ENCODE data around the gene ZC3H12D.

Gene ZC3H12D

DNA sequence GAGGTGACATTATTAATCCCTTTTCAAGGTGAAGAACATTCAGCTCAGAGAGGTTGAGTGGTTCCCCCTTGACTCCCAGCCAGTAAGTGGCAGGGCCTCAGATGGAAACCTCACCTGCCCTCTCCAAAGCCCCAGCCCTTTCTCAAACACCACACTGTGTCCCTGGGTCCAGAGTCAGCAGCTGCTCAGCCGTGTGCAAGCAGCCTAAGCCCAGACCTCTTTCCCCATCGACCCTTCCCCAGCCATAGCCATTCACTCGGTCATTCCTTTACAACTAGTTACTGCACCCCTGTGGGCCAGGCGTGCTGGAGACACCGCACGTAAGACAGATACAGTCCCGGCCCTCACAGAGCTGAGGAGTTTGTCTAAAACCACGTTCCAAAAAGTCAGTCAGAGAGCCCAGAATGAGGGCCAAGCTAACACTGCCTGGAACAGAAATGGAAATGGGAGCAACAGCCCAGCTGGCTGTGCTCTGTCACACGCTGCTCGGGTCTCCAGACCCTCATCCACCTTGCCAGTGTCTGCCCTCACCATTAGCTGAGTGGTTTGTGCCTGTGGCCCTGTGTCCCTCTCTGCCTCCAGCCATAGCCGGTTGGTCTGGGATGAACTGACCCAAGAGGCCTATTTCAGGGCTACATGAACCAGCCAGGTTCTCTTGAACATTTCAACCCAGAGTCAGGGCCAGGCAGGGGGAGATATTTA, 29.6 kb downstream of the ZC3H12D start:
- Histone ChIP-seq H3K9me3 (ENCODE audit: insufficient read depth, low read depth, low read length) (no peaks in the 10 kb centered on the region), H3K4me3 (ENCODE audit: low read length) (no peak overlapping the region), H3K27me3 (ENCODE audit: insufficient read depth, low read length) (peaks cover 40% of the 10 kb centered on the region), H3K4me1 (ENCODE audit: insufficient read depth, low read length) (no peaks in the 10 kb centered on the region), H3K27ac (ENCODE audit: low read length) (no peak overlapping the region), H3K36me3 (ENCODE audit: insufficient read depth, low read depth, low read length) (no peaks in the 10 kb centered on the region), H3K9ac (ENCODE audit: low read depth, low read length) (no peak overlapping the region)

DNA sequence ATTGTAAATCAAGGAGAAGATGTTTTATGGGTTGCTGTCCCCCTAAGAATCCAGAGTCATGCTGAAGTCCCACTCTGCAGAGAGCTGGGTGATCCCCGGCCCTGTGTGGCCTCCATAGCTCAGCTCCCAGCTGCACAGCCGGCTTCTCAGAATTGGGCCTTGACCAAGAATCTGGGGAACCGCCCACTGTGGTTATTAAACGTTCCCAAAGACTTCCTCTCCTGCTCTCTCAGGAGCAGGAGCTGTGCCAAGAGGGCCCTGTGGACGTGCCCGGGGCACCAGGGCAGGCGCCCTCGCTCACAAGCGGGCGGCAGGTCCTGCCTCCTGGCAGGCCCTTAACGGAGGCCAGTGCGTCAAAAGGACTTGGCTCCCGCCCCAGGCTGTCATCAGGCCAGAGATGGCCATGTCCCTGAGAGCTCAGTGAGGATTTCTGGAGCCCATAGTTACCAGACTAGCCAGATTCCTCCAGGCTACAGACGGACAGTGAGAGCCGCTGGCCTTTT, 30.4 kb downstream of the ZC3H12D start:
- no peak overlapping the region for H3K9ac ChIP-seq (ENCODE audit: low read depth, low read length)
- no peaks in the 10 kb centered on the region for H3K9me3 ChIP-seq (ENCODE audit: insufficient read depth, low read depth, low read length)
- no peaks in the 10 kb centered on the region for H3K4me1 ChIP-seq (ENCODE audit: insufficient read depth, low read length)
- H3K27me3 ChIP-seq (ENCODE audit: insufficient read depth, low read length), result peaks cover 48% of the 10 kb centered on the region
- no peak overlapping the region for H3K4me3 ChIP-seq (ENCODE audit: low read length)
- H3K27ac ChIP-seq (ENCODE audit: low read length), result no peak overlapping the region
- H3K36me3 ChIP-seq (ENCODE audit: insufficient read depth, low read depth, low read length), result no peaks in the 10 kb centered on the region

DNA sequence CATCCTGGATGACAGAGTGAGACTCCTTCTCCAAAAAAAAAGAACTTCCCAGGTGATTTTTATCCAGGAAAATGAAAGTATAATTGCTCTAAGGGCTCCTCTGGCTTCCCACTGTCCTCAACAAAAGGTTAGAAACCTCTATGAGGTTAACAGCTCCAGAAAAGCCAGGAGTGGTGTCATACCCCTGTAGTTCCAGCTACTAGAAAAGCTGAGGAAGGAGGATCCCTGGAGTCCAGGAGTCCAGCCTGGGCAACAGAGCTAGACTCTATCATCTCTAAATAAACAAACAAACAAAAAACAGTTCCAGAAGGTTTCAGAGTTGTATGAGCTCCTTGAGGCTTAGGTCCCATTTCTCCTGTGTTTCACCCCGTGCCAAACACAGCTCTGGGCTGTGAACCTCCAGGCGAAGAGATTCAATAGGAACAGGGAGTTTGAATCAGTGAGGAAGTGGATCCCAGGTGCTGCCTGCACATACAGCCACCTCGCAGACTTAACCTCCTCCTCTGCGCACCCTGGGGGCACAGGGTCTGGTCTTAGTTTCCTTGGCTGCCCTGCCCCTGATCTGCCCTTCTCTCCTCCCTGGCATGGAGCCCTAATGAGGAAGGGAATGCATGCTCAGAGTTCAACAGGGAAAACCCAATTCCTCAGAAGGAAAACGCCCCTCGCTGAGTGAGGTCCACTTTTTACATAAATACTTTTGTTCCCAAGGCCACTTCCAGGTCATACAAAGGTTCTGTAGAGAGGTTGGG, 31.0 kb downstream of the ZC3H12D start:
- Histone ChIP-seq H3K9ac (ENCODE audit: low read depth, low read length) (no peak overlapping the region), H3K36me3 (ENCODE audit: insufficient read depth, low read depth, low read length) (no peaks in the 10 kb centered on the region), H3K4me3 (ENCODE audit: low read length) (no peak overlapping the region), H3K9me3 (ENCODE audit: insufficient read depth, low read depth, low read length) (no peaks in the 10 kb centered on the region), H3K27me3 (ENCODE audit: insufficient read depth, low read length) (peaks cover 52% of the 10 kb centered on the region), H3K4me1 (ENCODE audit: insufficient read depth, low read length) (no peaks in the 10 kb centered on the region), H3K27ac (ENCODE audit: low read length) (no peak overlapping the region)

DNA sequence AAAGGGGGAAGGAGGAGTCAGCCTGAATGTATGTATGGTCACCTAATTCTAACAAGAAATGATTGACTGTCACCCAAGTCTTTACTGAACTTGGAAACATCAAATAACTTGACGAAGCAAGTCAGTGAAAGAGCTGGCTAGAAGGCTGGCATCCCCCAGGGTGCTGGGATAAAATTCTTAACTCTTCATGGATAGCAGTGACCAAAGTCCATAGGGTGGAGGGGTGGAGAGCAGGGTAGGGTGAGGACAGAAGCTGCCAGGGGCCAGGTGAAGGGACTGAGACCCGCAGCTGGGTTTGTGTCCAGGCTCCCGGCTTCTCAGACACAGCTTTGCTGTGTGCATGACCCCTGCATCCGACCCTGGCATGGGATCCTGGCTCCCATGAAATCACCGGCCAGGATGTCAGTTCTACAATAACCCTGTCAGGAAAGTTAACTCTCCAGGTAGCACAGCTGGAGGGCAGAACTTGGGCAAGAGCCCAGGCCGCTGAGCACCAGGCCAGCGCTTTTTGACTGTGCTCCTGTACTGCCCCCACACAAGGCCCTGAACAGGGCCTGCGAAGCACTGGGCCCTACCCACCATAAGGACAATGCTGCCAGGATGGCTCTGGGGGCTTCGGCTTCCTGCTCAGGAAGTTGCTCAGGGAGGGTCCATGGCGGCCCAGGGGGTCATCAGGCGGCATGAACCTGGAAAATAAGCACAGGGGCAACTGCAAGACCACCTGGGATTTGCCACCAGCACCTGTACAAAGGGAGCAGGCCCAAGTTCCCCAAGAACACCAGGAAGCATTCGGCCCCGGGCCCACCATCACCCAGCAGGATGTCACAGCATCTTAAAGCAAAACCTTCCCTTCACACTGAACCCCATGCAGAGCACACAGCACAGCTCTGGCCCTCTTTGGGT, 32.5 kb downstream of the ZC3H12D start:
- H3K9me3 ChIP-seq (ENCODE audit: insufficient read depth, low read depth, low read length), result no peaks in the 10 kb centered on the region
- no peak overlapping the region for H3K9ac ChIP-seq (ENCODE audit: low read depth, low read length)
- H3K36me3 ChIP-seq (ENCODE audit: insufficient read depth, low read depth, low read length), result no peaks in the 10 kb centered on the region
- peaks cover 55% of the 10 kb centered on the region for H3K27me3 ChIP-seq (ENCODE audit: insufficient read depth, low read length)
- no peak overlapping the region for H3K4me3 ChIP-seq (ENCODE audit: low read length)
- no peaks in the 10 kb centered on the region for H3K4me1 ChIP-seq (ENCODE audit: insufficient read depth, low read length)
- H3K27ac ChIP-seq (ENCODE audit: low read length), result no peak overlapping the region

DNA sequence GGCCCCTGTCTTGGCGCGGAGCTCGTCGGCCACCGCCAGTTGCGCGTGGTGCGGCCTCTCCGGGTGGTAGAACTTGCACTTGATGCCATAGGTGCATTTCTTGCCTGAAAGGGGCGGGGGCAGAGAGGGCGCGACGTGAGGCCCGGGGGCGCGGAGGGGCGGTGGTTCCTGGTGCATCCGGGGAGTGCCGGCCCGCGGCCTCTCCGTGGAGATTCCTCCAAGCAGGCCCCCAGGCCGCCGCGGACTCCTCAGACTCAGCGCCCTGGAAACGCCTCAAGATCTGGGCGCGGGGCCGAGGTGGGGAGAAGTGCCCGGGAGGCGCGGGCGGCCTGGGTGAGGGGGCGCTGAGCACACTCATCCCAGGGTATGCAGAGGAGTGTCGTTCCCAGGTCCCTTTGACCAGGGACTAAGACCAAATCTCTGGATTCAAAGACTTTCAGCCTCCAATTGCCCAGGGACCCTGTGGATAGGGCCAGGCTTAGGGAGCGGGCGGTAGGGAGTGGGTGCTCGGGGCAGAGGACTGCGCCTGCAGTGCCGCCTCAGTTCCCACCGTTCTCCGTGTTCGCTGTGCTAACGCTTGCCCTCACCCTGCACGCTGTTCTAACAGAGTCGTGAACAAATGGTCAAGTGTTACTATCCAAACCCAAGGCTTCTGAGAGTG, 33.3 kb downstream of the ZC3H12D start:
- Histone ChIP-seq H3K27me3 (ENCODE audit: insufficient read depth, low read length) (peaks cover 55% of the 10 kb centered on the region), H3K27ac (ENCODE audit: low read length) (no peak overlapping the region), H3K9me3 (ENCODE audit: insufficient read depth, low read depth, low read length) (no peaks in the 10 kb centered on the region), H3K36me3 (ENCODE audit: insufficient read depth, low read depth, low read length) (no peaks in the 10 kb centered on the region), H3K4me3 (ENCODE audit: low read length) (peak overlapping the region; percentile 58), H3K4me1 (ENCODE audit: insufficient read depth, low read length) (no peaks in the 10 kb centered on the region), H3K9ac (ENCODE audit: low read depth, low read length) (no peak overlapping the region)

DNA sequence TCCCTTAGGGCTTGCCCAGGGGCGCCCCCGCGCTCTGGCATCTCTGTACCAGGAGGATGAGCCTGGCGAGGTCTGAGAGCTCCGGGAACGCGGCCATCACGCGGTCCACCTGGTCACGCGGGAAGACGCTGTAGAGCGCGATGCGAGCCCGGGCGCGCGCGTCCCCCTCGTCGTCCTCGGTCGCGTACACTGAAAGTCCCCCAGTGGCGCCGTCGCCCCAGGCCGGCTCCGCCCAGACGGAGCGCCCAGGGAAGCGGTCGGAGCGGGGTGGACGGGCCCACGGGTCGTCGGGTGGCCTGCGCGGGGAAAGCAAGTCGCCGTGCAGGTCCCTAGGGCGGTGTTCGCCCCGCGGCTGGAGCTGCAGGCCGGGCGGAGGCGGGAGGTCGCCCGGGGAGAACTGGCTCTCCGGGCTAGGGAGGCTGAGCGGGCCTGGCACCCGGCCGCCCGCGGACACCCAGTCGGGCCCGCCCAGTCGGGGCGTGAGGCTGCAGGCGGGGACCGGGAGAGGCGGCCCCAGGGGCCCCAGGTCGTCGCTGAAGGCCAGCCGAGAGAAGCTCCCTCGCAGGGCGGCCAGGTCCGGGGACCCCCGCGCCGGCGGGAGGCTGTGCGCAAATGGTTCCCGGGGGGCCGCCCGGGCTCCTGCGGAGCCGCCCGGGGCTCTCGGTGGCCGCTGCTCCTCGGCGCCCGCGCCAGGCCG, 34.0 kb downstream of the ZC3H12D start:
- Histone ChIP-seq H3K4me3 (ENCODE audit: low read length) (peak overlapping the region; percentile 58; the same call in 1 of the 2 replicates), H3K36me3 (ENCODE audit: insufficient read depth, low read depth, low read length) (no peaks in the 10 kb centered on the region), H3K27me3 (ENCODE audit: insufficient read depth, low read length) (peaks cover 55% of the 10 kb centered on the region), H3K9me3 (ENCODE audit: insufficient read depth, low read depth, low read length) (no peaks in the 10 kb centered on the region), H3K9ac (ENCODE audit: low read depth, low read length) (no peak overlapping the region), H3K4me1 (ENCODE audit: insufficient read depth, low read length) (no peaks in the 10 kb centered on the region), H3K27ac (ENCODE audit: low read length) (no peak overlapping the region)

DNA sequence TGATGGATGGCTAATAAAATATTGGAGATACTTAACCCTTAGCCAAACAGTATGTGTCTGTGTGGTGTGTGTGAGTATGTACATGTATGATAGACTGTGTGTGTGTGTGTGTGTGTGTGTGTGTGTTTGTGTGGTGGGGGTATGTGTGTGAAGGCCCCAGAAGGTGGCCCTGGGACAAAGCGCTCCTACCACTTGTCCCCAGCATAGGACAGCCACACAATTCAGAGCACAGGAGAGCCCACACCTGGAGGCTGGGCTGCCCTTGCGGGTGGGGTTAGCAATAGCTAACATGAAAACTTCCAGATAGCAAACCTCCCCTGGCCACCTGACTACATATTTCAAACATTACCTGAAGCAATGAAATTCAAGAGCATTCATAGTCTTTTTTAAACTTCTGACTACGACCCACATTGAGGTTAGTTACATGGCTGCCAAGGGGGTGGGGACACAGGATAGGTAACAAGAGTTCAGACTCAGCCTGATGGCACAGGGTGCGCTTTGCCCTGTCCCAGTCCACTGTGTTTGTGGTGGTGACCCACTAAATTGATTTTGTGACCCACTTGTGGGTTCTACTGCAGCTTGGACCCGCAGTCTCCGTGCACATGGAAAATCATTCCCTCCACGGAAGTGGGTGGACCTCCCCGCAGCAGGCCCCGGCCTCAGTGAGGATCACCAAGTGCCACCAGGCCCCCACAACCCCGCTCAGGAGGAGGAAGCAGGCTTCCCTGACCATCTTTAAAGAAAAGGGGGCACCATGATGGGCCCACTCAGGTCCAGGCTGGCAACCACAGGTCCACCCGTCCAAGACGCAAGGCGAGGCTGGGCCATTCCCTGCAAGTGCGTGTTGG, 34.8 kb downstream of the ZC3H12D start:
- Histone ChIP-seq H3K9ac (ENCODE audit: low read depth, low read length) (no peak overlapping the region), H3K27ac (ENCODE audit: low read length) (no peak overlapping the region), H3K27me3 (ENCODE audit: insufficient read depth, low read length) (peaks cover 55% of the 10 kb centered on the region), H3K36me3 (ENCODE audit: insufficient read depth, low read depth, low read length) (no peaks in the 10 kb centered on the region), H3K9me3 (ENCODE audit: insufficient read depth, low read depth, low read length) (no peaks in the 10 kb centered on the region), H3K4me1 (ENCODE audit: insufficient read depth, low read length) (no peaks in the 10 kb centered on the region), H3K4me3 (ENCODE audit: low read length) (peak overlapping the region; percentile 58; the same call in 1 of the 2 replicates)

DNA sequence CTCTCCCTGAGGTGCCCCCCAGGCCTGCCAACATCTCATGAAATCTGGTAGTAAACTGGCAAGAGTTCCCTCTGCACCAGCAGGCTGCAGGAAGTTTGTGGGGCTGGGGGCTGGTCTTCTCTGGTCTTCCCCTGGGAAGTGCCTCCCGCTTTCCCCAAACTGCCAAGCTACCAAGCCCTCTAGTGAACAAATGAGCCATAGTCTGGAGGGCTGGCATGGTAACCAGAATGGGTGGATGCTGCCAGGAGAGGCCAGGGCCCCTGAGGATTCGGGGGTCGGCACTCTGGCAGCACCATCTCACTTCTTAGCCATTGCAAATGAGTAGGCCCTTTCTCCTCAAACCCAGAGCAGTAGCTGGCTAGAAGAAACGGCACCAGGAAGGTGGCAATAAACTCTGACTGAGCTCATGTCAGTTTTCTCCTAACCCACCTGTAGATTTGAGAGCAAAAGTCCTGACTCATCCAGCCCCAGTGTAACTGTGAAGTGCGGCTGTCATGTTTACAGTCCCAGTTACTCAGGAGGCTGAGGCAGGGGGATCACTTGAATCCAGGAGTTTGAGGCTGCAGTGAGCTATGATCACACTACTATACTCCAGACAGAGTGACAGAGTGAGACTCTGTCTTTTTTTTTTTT, 35.9 kb downstream of the ZC3H12D start:
- no peaks in the 10 kb centered on the region for H3K36me3 ChIP-seq (ENCODE audit: insufficient read depth, low read depth, low read length)
- H3K9ac ChIP-seq (ENCODE audit: low read depth, low read length), result no peak overlapping the region
- H3K9me3 ChIP-seq (ENCODE audit: insufficient read depth, low read depth, low read length), result no peaks in the 10 kb centered on the region
- peaks cover 52% of the 10 kb centered on the region for H3K27me3 ChIP-seq (ENCODE audit: insufficient read depth, low read length)
- no peaks in the 10 kb centered on the region for H3K4me1 ChIP-seq (ENCODE audit: insufficient read depth, low read length)
- H3K4me3 ChIP-seq (ENCODE audit: low read length), result no peak overlapping the region
- H3K27ac ChIP-seq (ENCODE audit: low read length), result no peak overlapping the region

DNA sequence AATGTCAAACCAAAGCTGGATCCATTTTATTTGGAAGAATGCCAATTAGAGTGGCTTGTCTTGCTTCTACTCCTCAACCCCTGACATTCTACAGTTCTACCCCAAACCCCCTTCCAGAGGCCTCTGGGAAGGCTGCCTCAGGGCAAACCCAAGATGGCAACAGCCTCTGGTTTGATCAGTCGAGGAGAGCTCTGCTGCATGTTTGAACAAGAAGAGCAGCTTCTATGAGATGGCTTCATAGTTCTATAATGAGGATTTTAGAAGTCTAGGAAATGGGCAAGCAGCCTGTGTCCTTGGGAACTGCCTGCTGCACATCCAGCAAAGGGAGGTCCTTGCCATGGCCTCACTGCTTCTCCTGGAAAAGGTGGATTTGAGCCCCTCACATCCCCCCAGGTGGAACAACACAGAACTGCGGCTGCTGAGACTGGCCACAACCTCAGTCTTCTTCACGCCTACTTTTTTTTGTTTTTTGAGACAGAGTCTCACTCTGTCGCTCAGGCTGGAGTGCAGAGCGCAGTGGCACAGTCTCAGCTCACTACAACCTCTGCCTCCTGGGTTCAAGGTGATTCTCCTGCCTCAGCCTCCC, 37.9 kb downstream of the ZC3H12D start:
- Histone ChIP-seq H3K27ac (ENCODE audit: low read length) (no peak overlapping the region), H3K27me3 (ENCODE audit: insufficient read depth, low read length) (peaks cover 31% of the 10 kb centered on the region), H3K9ac (ENCODE audit: low read depth, low read length) (no peak overlapping the region), H3K4me3 (ENCODE audit: low read length) (no peak overlapping the region), H3K36me3 (ENCODE audit: insufficient read depth, low read depth, low read length) (no peaks in the 10 kb centered on the region), H3K9me3 (ENCODE audit: insufficient read depth, low read depth, low read length) (no peaks in the 10 kb centered on the region), H3K4me1 (ENCODE audit: insufficient read depth, low read length) (no peaks in the 10 kb centered on the region)

DNA sequence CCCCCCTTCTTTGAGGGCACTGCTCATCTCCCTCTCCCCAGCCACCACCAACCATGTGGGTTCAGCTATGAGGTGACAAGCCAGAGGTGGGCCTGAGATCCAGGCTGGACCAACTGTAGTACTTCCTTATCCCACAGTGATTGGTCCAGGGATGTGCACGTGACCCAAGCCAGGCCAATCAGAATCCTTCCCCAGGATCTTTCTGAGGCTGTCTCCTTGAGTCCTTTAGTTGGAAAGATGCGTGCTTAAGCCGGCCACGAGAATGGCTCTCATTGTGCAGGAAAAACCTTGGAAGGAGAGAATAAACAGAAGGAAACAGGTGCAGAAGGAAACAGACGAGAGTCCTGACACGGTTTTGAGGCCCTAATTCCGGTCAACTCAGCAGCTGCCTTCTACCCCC, 39.2 kb downstream of the ZC3H12D start:
- Histone ChIP-seq H3K4me3 (ENCODE audit: low read length) (no peak overlapping the region), H3K4me1 (ENCODE audit: insufficient read depth, low read length) (no peaks in the 10 kb centered on the region), H3K36me3 (ENCODE audit: insufficient read depth, low read depth, low read length) (no peaks in the 10 kb centered on the region), H3K9me3 (ENCODE audit: insufficient read depth, low read depth, low read length) (no peaks in the 10 kb centered on the region), H3K9ac (ENCODE audit: low read depth, low read length) (no peak overlapping the region), H3K27ac (ENCODE audit: low read length) (no peak overlapping the region), H3K27me3 (ENCODE audit: insufficient read depth, low read length) (peaks cover 18% of the 10 kb centered on the region)
